Measurements from ENCODE around the gene MUC22. TPM values are rescaled to one million over a fixed set of nuclear protein-coding genes. Genes with fewer than 3 reads are reported as not detected.

Gene MUC22
- total RNA-seq, 1 donor from 2014 or later: 0.05 TPM

- H3K79me2 ChIP-seq (ENCODE audit: insufficient read depth, low read length): no peaks in the 10 kb centered on the region
- no peaks in the 10 kb centered on the region for H3K36me3 ChIP-seq (ENCODE audit: insufficient read depth, low read length)
- no peak overlapping the region for H3K27ac ChIP-seq (ENCODE audit: low read depth, low read length)
- H3K9me3 ChIP-seq (ENCODE audit: insufficient read depth, low read depth, low read length): no peaks in the 10 kb centered on the region
- no peak overlapping the region for H3K4me3 ChIP-seq (ENCODE audit: insufficient read depth, low read depth, low read length)
- no peak overlapping the region for H3K9ac ChIP-seq (ENCODE audit: low read length)
- peaks cover 6% of the 10 kb centered on the region for H3K27me3 ChIP-seq (ENCODE audit: insufficient read depth, low read length)
- no peak for DNase-seq (ENCODE audit: low read depth)
- FAIRE-seq: no peak
- H3K4me3 Mint-ChIP-seq (ENCODE audit: unreplicated experiment): no peak overlapping the region
- H3K9me3 Mint-ChIP-seq (ENCODE audit: unreplicated experiment): no peaks in the 10 kb centered on the region
- H3K36me3 Mint-ChIP-seq (ENCODE audit: low read depth, unreplicated experiment): no peaks in the 10 kb centered on the region
- H3K4me1 ChIP-seq (ENCODE audit: insufficient read depth, low read length): peaks cover 7% of the 10 kb centered on the region
- peaks cover 8% of the 10 kb centered on the region for H3K27me3 Mint-ChIP-seq (ENCODE audit: low read depth, unreplicated experiment)
- H3K4me2 ChIP-seq (ENCODE audit: low read length): no peak overlapping the region
- TF ChIP-seq CTCF (IDR thresholded peaks at IDR 0.05; ENCODE audit: insufficient read depth, low read depth, low read length): no peak
- H3K4me1 Mint-ChIP-seq (ENCODE audit: low read depth, unreplicated experiment): peaks cover 26% of the 10 kb centered on the region
- peak overlapping the region; percentile 73 for H3K27ac Mint-ChIP-seq (ENCODE audit: unreplicated experiment)
- H2AFZ ChIP-seq (ENCODE audit: low read depth, low read length): no peak overlapping the region
- no peaks in the 10 kb centered on the region for H4K20me1 ChIP-seq (ENCODE audit: insufficient read depth, low read length)
Observed at GRCh38 chr6:31035862-31036497, 25.7 kb downstream of the MUC22 start.

DNA sequence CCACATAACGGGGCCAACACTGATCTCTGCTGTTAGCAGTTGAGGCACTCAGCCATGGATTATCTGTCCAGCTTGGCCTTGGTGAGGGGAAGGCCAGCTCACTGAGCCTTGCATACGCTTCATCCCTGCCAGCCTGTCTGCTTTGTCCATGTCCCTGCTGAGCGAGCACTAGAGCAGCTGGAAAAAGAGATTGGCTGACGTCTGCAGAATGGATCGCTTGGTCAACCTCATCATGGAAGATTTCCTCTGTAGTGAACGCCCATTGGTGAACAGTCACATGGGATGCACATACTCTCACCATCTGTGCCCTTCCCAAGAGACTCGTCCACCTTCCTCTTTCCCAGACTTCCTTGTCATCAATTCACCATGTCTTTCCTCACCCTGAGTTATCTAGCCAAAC is 26.9 kb downstream of the MUC22 start:
- peak overlapping the region; percentile 43 for H3K4me2 ChIP-seq (ENCODE audit: low read length)
- H3K4me1 ChIP-seq (ENCODE audit: insufficient read depth, low read length): peaks cover 7% of the 10 kb centered on the region
- TF ChIP-seq CTCF (IDR thresholded peaks at IDR 0.05; ENCODE audit: insufficient read depth, low read depth, low read length) (no peak), EZH2 (IDR thresholded peaks at IDR 0.05; ENCODE audit: insufficient read depth, low read length) (no peak)
- no peak overlapping the region for H3K4me3 ChIP-seq (ENCODE audit: insufficient read depth, low read depth, low read length)
- H3K27me3 ChIP-seq (ENCODE audit: insufficient read depth, low read length): peaks cover 6% of the 10 kb centered on the region
- H3K4me3 Mint-ChIP-seq (ENCODE audit: unreplicated experiment): no peak overlapping the region
- H3K9ac ChIP-seq (ENCODE audit: low read length): no peak overlapping the region
- H4K20me1 ChIP-seq (ENCODE audit: insufficient read depth, low read length): no peaks in the 10 kb centered on the region
- H3K27ac Mint-ChIP-seq (ENCODE audit: unreplicated experiment): peak overlapping the region; percentile 44
- H2AFZ ChIP-seq (ENCODE audit: low read depth, low read length): peak overlapping the region; percentile 9
- H3K36me3 ChIP-seq (ENCODE audit: insufficient read depth, low read length): no peaks in the 10 kb centered on the region
- no peaks in the 10 kb centered on the region for H3K36me3 Mint-ChIP-seq (ENCODE audit: low read depth, unreplicated experiment)
- no peaks in the 10 kb centered on the region for H3K9me3 Mint-ChIP-seq (ENCODE audit: unreplicated experiment)
- FAIRE-seq (no peak), DNase-seq (ENCODE audit: low read depth) (no peak)
- peaks cover 28% of the 10 kb centered on the region for H3K4me1 Mint-ChIP-seq (ENCODE audit: low read depth, unreplicated experiment)
- no peak overlapping the region for H3K27ac ChIP-seq (ENCODE audit: low read depth, low read length)
- no peaks in the 10 kb centered on the region for H3K79me2 ChIP-seq (ENCODE audit: insufficient read depth, low read length)
- H3K9me3 ChIP-seq (ENCODE audit: insufficient read depth, low read depth, low read length): no peaks in the 10 kb centered on the region
- no peaks in the 10 kb centered on the region for H3K27me3 Mint-ChIP-seq (ENCODE audit: low read depth, unreplicated experiment)

- no peak overlapping the region for H3K27ac ChIP-seq (ENCODE audit: low read depth, low read length)
- TF ChIP-seq EZH2 (IDR thresholded peaks at IDR 0.05; ENCODE audit: insufficient read depth, low read length) (no peak), CTCF (IDR thresholded peaks at IDR 0.05; ENCODE audit: insufficient read depth, low read depth, low read length) (no peak)
- no peak overlapping the region for H3K9ac ChIP-seq (ENCODE audit: low read length)
- H3K4me1 ChIP-seq (ENCODE audit: insufficient read depth, low read length): peaks cover 7% of the 10 kb centered on the region
- FAIRE-seq (no peak), DNase-seq (ENCODE audit: low read depth) (peak; percentile 78)
- H3K9me3 ChIP-seq (ENCODE audit: insufficient read depth, low read depth, low read length): no peaks in the 10 kb centered on the region
- Mint-ChIP-seq H3K36me3 (ENCODE audit: low read depth, unreplicated experiment) (no peaks in the 10 kb centered on the region), H3K4me1 (ENCODE audit: low read depth, unreplicated experiment) (peaks cover 28% of the 10 kb centered on the region), H3K27ac (ENCODE audit: unreplicated experiment) (peak overlapping the region; percentile 44), H3K9me3 (ENCODE audit: unreplicated experiment) (no peaks in the 10 kb centered on the region), H3K27me3 (ENCODE audit: low read depth, unreplicated experiment) (no peaks in the 10 kb centered on the region), H3K4me3 (ENCODE audit: unreplicated experiment) (peak overlapping the region; percentile 6)
- peak overlapping the region; percentile 43 for H3K4me2 ChIP-seq (ENCODE audit: low read length)
- H4K20me1 ChIP-seq (ENCODE audit: insufficient read depth, low read length): no peaks in the 10 kb centered on the region
- H3K4me3 ChIP-seq (ENCODE audit: insufficient read depth, low read depth, low read length): no peak overlapping the region
- peaks cover 4% of the 10 kb centered on the region for H3K27me3 ChIP-seq (ENCODE audit: insufficient read depth, low read length)
- no peaks in the 10 kb centered on the region for H3K79me2 ChIP-seq (ENCODE audit: insufficient read depth, low read length)
- no peaks in the 10 kb centered on the region for H3K36me3 ChIP-seq (ENCODE audit: insufficient read depth, low read length)
- peak overlapping the region; percentile 9 for H2AFZ ChIP-seq (ENCODE audit: low read depth, low read length)
Observed at GRCh38 chr6:31037682-31038081, 27.4 kb downstream of the MUC22 start.
